ENCODE results near the gene WDR90.
A peak's percentile ranks its signal among the peaks of the same experiment; 100 is the strongest.

DNA sequence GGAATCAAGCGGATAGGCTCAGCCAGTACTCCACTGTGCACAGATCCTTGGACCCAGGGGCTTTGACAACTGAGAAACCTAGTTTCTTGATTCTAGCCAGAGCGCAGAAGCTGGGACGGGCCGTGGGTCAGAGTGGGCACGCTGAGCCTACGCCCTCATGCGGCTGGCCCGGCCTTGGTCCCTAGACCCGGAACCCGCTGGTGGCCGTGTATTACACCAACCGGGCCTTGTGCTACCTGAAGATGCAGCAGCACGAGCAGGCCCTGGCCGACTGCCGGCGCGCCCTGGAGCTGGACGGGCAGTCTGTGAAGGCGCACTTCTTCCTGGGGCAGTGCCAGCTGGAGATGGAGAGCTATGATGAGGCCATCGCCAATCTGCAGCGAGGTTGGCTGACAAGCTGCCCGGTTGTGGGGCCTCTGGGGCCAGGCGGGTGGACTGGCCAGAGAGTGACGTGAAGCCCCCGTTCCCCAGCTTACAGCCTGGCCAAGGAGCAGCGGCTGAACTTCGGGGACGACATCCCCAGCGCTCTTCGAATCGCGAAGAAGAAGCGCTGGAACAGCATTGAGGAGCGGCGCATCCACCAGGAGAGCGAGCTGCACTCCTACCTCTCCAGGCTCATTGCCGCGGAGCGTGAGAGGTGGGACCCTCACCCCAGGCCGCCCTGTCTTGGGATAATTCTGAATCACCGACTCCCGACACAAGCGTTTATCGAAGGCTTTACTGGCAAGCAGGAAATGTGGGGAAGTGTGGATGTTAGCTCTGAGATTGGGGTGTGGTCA lies 32.0 kb downstream of the WDR90 start:
- TF ChIP-seq TBL1XR1 (IDR thresholded peaks at IDR 0.05; ENCODE audit: borderline replicate concordance, low read length, partially characterized antibody) (no peak), ZNF3 (CRISPR knock-in tag; IDR thresholded peaks at IDR 0.05) (no peak), ESRRA (CRISPR knock-in tag; IDR thresholded peaks at IDR 0.05; ENCODE audit: low read depth) (no peak), TAF1 (CRISPR knock-in tag; IDR thresholded peaks at IDR 0.05) (no peak), ZNF317 (CRISPR knock-in tag; IDR thresholded peaks at IDR 0.05) (0 out of 2 replicates have a peak, but pooled peaks have one; percentile 47), DNMT1 (CRISPR knock-in tag; IDR thresholded peaks at IDR 0.05) (no peak), CBX2 (IDR thresholded peaks at IDR 0.05; ENCODE audit: low read depth, low read length) (no peak), CBX2 (CRISPR knock-in tag; IDR thresholded peaks at IDR 0.05; ENCODE audit: low read depth) (no peak), U2AF1 (optimal IDR thresholded peaks at IDR 0.05; ENCODE audit: low read depth, low read length) (no peak), SOX5 (CRISPR knock-in tag; IDR thresholded peaks at IDR 0.05; ENCODE audit: borderline replicate concordance) (no peak)
- TF ChIP-seq, protein P1, sequence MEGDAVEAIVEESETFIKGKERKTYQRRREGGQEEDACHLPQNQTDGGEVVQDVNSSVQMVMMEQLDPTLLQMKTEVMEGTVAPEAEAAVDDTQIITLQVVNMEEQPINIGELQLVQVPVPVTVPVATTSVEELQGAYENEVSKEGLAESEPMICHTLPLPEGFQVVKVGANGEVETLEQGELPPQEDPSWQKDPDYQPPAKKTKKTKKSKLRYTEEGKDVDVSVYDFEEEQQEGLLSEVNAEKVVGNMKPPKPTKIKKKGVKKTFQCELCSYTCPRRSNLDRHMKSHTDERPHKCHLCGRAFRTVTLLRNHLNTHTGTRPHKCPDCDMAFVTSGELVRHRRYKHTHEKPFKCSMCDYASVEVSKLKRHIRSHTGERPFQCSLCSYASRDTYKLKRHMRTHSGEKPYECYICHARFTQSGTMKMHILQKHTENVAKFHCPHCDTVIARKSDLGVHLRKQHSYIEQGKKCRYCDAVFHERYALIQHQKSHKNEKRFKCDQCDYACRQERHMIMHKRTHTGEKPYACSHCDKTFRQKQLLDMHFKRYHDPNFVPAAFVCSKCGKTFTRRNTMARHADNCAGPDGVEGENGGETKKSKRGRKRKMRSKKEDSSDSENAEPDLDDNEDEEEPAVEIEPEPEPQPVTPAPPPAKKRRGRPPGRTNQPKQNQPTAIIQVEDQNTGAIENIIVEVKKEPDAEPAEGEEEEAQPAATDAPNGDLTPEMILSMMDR (CRISPR knock-in tag; IDR thresholded peaks at IDR 0.05), result peak; percentile 76
- TF ChIP-seq, protein P2, sequence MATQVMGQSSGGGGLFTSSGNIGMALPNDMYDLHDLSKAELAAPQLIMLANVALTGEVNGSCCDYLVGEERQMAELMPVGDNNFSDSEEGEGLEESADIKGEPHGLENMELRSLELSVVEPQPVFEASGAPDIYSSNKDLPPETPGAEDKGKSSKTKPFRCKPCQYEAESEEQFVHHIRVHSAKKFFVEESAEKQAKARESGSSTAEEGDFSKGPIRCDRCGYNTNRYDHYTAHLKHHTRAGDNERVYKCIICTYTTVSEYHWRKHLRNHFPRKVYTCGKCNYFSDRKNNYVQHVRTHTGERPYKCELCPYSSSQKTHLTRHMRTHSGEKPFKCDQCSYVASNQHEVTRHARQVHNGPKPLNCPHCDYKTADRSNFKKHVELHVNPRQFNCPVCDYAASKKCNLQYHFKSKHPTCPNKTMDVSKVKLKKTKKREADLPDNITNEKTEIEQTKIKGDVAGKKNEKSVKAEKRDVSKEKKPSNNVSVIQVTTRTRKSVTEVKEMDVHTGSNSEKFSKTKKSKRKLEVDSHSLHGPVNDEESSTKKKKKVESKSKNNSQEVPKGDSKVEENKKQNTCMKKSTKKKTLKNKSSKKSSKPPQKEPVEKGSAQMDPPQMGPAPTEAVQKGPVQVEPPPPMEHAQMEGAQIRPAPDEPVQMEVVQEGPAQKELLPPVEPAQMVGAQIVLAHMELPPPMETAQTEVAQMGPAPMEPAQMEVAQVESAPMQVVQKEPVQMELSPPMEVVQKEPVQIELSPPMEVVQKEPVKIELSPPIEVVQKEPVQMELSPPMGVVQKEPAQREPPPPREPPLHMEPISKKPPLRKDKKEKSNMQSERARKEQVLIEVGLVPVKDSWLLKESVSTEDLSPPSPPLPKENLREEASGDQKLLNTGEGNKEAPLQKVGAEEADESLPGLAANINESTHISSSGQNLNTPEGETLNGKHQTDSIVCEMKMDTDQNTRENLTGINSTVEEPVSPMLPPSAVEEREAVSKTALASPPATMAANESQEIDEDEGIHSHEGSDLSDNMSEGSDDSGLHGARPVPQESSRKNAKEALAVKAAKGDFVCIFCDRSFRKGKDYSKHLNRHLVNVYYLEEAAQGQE (IDR thresholded peaks at IDR 0.05; ENCODE audit: borderline replicate concordance in 1 of 2, low read depth in 1 of 2, low read length in 2 of 2), result no peak
